A673 (cell line): ENCODE measurements around the gene C10orf90. TPM values are rescaled to one million over a fixed set of nuclear protein-coding genes. Genes with fewer than 3 reads are reported as not detected.
A peak's percentile ranks its signal among the peaks of the same experiment; 100 is the strongest.

Source experiments
- BruUV-seq: library from RNA; stranded (reverse); fragments of 400-500 nt; replicated peaks from 2 replicates; lab custom pipeline; 2021; lab: Mats Ljungman, UMichigan
- CTCF ChIA-PET: fragments of 300-600 bp; sonication (Branson Sonifier 250); formaldehyde crosslinking; loops from one replicate; lab custom pipeline; 2022; ENCODE audit warnings: antibody characterized with exemption; lab: Charles Lee
- POLR2A ChIA-PET: fragments of 300-600 bp; sonication (Branson Sonifier 250); formaldehyde crosslinking; loops from one replicate; lab custom pipeline; 2022; ENCODE audit warnings: antibody characterized with exemption; ENCODE audit not compliant: low non-redundant PET; lab: Charles Lee
- DNase-seq: peaks from one replicate; pipeline ENCODE4 v3.0.0-alpha.2; 2015; ENCODE audit warnings: low spot score
- H3K27ac ChIP-seq: fragments of 200-600 bp; sonication (generic); 2 replicates; pipeline ENCODE4 v1.5.1; 2016; ENCODE audit warnings: mixed run types, low read depth, mild to moderate bottlenecking, mixed read lengths, antibody characterized with exemption, low read length; ENCODE audit not compliant: poor library complexity, severe bottlenecking
- H3K27me3 ChIP-seq: fragments of 200-600 bp; sonication (generic); replicated peaks from 2 replicates; pipeline ENCODE4 v1.6.1; 2017; ENCODE audit warnings: mixed run types, low read depth, mild to moderate bottlenecking, mixed read lengths, antibody characterized with exemption, low read length; ENCODE audit not compliant: insufficient read depth, poor library complexity
- H3K36me3 ChIP-seq: fragments of 200-600 bp; sonication (generic); 2 replicates; pipeline ENCODE4 v1.6.1; 2016; ENCODE audit warnings: mixed run types, mild to moderate bottlenecking, mixed read lengths, antibody characterized with exemption, low read length; ENCODE audit not compliant: insufficient read depth, poor library complexity, severe bottlenecking
- H3K4me1 ChIP-seq: fragments of 200-600 bp; sonication (generic); 2 replicates; pipeline ENCODE4 v1.6.1; 2017; ENCODE audit warnings: mixed run types, mild to moderate bottlenecking, mixed read lengths, antibody characterized with exemption, low read length; ENCODE audit not compliant: insufficient read depth, poor library complexity, severe bottlenecking
- H3K4me3 ChIP-seq: fragments of 200-600 bp; sonication (generic); 2 replicates; pipeline ENCODE4 v1.5.1; 2016; ENCODE audit warnings: low read depth, mixed run types, mild to moderate bottlenecking, mixed read lengths, low read length; ENCODE audit not compliant: poor library complexity, severe bottlenecking
- H3K9me3 ChIP-seq: fragments of 200-600 bp; sonication (generic); 2 replicates; pipeline ENCODE4 v1.6.1; 2016; ENCODE audit warnings: mixed run types, low read depth, mild to moderate bottlenecking, mixed read lengths, antibody characterized with exemption, low read length; ENCODE audit not compliant: poor library complexity, severe bottlenecking
- EZH2 ChIP-seq: fragments of 200-600 bp; sonication (generic); IDR thresholded peaks from 2 replicates; pipeline ENCODE4 v1.6.1; 2017; ENCODE audit warnings: borderline replicate concordance, low read depth, mild to moderate bottlenecking, mixed read lengths, antibody characterized with exemption, low read length; ENCODE audit not compliant: poor library complexity, severe bottlenecking
- intact Hi-C: fragments of 100-400 bp; cut with micrococcal nuclease; formaldehyde crosslinking; loops from one replicate; pipeline ENCODE4 v1.10.0; 2022; ENCODE audit not compliant: unreplicated experiment
- total RNA-seq: library from RNA; stranded (reverse); gene quantifications from 2 replicates; pipeline ENCODE4 v1.2.3, GENCODE V29; 2021
- TF ChIP-seq, protein P1 (sequence below): fragments of 300-800, 200-600 bp; sonication (generic); conservative IDR thresholded peaks from 2 replicates; pipeline ENCODE4 v1.5.1; 2017; ENCODE audit warnings: low read depth, mild to moderate bottlenecking, antibody characterized with exemption, low read length, moderate library complexity, mixed read lengths

C10orf90 gene
- total RNA-seq, 1 experiment from 2014 or later, result not detected

DNA sequence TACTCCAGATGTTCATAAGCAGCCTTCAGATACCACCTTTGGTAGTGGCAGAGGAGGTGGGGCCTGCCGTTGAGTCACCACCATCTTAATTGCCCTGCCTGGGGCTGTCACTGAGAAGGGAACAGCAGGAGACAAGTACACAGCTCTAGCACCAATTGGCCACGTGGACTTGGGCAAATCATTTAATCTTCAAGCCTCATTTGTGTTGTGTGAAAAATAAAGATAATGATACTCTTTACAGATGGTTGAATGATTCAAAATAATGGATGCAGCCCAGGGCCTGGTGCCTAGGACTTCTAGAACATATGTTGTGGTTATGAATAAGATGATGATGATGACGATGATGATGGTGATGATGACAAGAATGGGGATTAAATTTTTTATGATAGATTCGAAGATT lies 170.3 kb downstream of the C10orf90 start:
- H3K9me3 ChIP-seq, result no peaks in the 10 kb centered on the region
- DNase-seq, result peak; percentile 17
- no peak for TF ChIP-seq EZH2
- TF ChIP-seq, protein P1, sequence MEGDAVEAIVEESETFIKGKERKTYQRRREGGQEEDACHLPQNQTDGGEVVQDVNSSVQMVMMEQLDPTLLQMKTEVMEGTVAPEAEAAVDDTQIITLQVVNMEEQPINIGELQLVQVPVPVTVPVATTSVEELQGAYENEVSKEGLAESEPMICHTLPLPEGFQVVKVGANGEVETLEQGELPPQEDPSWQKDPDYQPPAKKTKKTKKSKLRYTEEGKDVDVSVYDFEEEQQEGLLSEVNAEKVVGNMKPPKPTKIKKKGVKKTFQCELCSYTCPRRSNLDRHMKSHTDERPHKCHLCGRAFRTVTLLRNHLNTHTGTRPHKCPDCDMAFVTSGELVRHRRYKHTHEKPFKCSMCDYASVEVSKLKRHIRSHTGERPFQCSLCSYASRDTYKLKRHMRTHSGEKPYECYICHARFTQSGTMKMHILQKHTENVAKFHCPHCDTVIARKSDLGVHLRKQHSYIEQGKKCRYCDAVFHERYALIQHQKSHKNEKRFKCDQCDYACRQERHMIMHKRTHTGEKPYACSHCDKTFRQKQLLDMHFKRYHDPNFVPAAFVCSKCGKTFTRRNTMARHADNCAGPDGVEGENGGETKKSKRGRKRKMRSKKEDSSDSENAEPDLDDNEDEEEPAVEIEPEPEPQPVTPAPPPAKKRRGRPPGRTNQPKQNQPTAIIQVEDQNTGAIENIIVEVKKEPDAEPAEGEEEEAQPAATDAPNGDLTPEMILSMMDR, result no peak
- intact Hi-C loops, result loop anchor here (10.0 kb wide), 2 partner anchors 245 to 365 kb away; no protein-coding TSS in a partner anchor
- no peak overlapping the region for H3K27ac ChIP-seq
- H3K27me3 ChIP-seq, result no peaks in the 10 kb centered on the region
- no peaks in the 10 kb centered on the region for H3K4me1 ChIP-seq
- BruUV-seq, result no TSS peak
- ChIA-PET POLR2A (interaction anchor here (0.6 kb wide), 1 partner anchor 98 kb away, joined by 3 read pairs; no protein-coding TSS in a partner anchor), CTCF (no interaction called here)
- no peaks in the 10 kb centered on the region for H3K36me3 ChIP-seq
- H3K4me3 ChIP-seq, result no peak overlapping the region

DNA sequence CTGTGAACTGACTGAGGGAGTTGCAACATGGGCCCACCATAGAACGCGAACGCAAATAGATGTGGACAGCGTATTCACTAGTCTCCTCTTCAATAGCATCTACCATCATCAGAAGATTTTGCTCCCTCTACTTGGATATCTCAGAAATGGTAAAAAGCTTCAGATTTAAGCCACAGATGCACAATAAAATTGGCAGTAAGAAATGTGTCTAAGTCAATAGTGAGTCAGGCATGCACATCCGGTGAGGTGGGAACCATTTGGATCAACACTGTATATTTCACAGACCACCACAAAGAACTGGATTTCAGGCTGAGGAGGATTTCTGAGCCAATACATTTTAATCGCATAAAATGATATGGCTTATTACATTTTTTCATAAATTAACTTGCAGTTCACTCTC lies 170.7 kb downstream of the C10orf90 start:
- BruUV-seq, result no TSS peak
- no peak overlapping the region for H3K27ac ChIP-seq
- H3K9me3 ChIP-seq, result no peaks in the 10 kb centered on the region
- intact Hi-C loops, result loop anchor here (10.0 kb wide), 2 partner anchors 245 to 365 kb away; no protein-coding TSS in a partner anchor
- no peak for DNase-seq
- TF ChIP-seq EZH2, result no peak
- TF ChIP-seq, protein P1, result no peak
- H3K27me3 ChIP-seq, result no peaks in the 10 kb centered on the region
- H3K36me3 ChIP-seq, result no peaks in the 10 kb centered on the region
- CTCF ChIA-PET, result no interaction called here
- H3K4me3 ChIP-seq, result no peak overlapping the region
- H3K4me1 ChIP-seq, result no peaks in the 10 kb centered on the region
- POLR2A ChIA-PET, result no interaction called here

DNA sequence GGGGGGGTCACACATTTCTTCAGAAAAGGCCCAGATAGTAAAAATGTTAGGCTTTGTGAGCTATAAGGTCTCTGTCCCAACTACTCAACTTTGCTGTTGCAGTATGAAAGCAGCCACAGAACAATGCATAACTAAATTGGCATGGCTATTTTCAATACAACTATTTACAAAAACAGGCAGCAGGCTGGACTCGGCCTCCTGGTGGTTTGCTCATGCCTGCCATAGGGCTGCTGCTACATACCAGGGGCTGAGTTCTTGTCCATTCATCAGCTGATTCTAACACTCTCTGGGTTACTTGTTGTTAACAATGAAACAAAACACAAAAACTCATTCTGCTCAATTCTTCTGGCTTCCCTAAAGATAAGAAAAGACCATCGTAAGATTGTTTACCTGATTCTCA lies 172.8 kb downstream of the C10orf90 start:
- H3K9me3 ChIP-seq, result no peaks in the 10 kb centered on the region
- POLR2A ChIA-PET, result no interaction called here
- BruUV-seq, result no TSS peak
- no peaks in the 10 kb centered on the region for H3K36me3 ChIP-seq
- no peaks in the 10 kb centered on the region for H3K4me1 ChIP-seq
- no peak overlapping the region for H3K4me3 ChIP-seq
- CTCF ChIA-PET, result no interaction called here
- H3K27me3 ChIP-seq, result peaks cover 4% of the 10 kb centered on the region
- intact Hi-C loops, result no loop called here
- TF ChIP-seq, protein P1, result no peak
- no peak for TF ChIP-seq EZH2
- no peak overlapping the region for H3K27ac ChIP-seq
- DNase-seq, result no peak
